Bronchial epithelial cell (primary cell): ENCODE measurements around the gene MDC1. TPM values are rescaled to one million over a fixed set of nuclear protein-coding genes. Genes with fewer than 3 reads are reported as not detected.

Experiments
- DNase-seq: peaks from one replicate; pipeline ENCODE4 v3.0.0-alpha.2; 2010; ENCODE audit warnings: low read depth
- FAIRE-seq: peaks from 2 replicates; lab custom pipeline; 2011; peaks lifted over from hg19 to GRCh38; lab: Jason Lieb, UNC
- H3K27me3 ChIP-seq: 2 replicates; pipeline ENCODE4 v1.5.1; 2011; ENCODE audit warnings: low read length; ENCODE audit not compliant: control insufficient read depth, insufficient read depth
- H3K36me3 ChIP-seq: 2 replicates; pipeline ENCODE4 v1.5.1; 2011; ENCODE audit warnings: low read length; ENCODE audit not compliant: control insufficient read depth, insufficient read depth
- H3K4me3 ChIP-seq: 2 replicates; pipeline ENCODE4 v1.5.1; 2011; ENCODE audit warnings: mild to moderate bottlenecking, low read depth, low read length, control low read depth
- total RNA-seq: library from RNA; depleted of rRNA; stranded (reverse); fragments of >200 nt; gene quantifications from 2 replicates; pipeline ENCODE4 v1.2.1, GENCODE V29; 2014
- TF ChIP-seq, protein P1 (sequence below): IDR thresholded peaks from 2 replicates; pipeline ENCODE4 v1.5.1; 2011; ENCODE audit warnings: mild to moderate bottlenecking, moderate library complexity, low read length, control low read depth, inconsistent platforms; ENCODE audit not compliant: insufficient read depth, severe bottlenecking

MDC1 gene
- total RNA-seq, 1 donor from 2014 or later: 2.4 TPM

DNA sequence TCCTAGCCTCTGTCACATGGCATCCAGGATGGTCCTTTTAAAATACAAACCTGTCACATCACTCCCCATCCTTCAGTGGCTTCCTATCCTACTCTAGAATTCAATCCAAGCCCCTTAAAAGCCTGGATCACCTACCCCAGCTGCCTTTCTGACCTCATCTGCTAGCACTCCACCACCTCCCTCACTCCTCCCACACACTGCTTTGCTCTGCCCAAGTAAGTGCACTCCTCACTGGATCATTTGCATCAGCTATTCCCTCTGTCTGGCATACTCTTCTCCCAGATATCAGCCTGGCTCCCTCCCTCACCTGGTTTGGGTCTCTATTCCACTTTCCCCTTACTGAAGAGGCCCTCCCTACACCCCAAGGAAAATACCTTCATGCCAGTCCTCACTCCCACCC lies 59.6 kb downstream of the MDC1 start:
- no peak for FAIRE-seq

DNA sequence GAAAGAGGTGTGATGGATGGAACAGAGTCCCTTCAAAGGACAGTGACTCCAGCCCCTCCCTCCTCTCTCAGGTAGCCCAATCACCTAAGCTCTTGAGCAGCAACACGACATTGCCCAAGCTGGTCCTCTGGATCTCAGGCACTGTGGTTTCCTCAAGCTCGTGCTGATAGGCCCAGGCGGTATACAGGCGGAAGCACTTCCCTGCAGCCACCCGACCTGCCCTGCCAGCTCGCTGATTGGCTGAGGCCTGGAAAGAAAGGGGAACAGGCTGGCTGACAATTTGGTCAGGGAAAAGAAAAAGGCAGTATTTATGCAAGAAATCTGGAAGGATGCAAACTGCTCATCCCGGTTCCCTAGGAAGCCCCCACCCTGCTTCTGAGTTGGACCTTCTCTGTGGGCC lies 60.6 kb downstream of the MDC1 start:
- no peaks in the 10 kb centered on the region for H3K27me3 ChIP-seq
- TF ChIP-seq, protein P1, sequence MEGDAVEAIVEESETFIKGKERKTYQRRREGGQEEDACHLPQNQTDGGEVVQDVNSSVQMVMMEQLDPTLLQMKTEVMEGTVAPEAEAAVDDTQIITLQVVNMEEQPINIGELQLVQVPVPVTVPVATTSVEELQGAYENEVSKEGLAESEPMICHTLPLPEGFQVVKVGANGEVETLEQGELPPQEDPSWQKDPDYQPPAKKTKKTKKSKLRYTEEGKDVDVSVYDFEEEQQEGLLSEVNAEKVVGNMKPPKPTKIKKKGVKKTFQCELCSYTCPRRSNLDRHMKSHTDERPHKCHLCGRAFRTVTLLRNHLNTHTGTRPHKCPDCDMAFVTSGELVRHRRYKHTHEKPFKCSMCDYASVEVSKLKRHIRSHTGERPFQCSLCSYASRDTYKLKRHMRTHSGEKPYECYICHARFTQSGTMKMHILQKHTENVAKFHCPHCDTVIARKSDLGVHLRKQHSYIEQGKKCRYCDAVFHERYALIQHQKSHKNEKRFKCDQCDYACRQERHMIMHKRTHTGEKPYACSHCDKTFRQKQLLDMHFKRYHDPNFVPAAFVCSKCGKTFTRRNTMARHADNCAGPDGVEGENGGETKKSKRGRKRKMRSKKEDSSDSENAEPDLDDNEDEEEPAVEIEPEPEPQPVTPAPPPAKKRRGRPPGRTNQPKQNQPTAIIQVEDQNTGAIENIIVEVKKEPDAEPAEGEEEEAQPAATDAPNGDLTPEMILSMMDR: no peak
- no peak overlapping the region for H3K4me3 ChIP-seq
- peaks cover 40% of the 10 kb centered on the region for H3K36me3 ChIP-seq
- DNase-seq (no peak), FAIRE-seq (no peak)

More for the DNA sequence above, 59.6 kb downstream of the MDC1 start:
- Histone ChIP-seq H3K4me3 (no peak overlapping the region), H3K36me3 (peaks cover 41% of the 10 kb centered on the region), H3K27me3 (no peaks in the 10 kb centered on the region)
- no peak for DNase-seq
- TF ChIP-seq, protein P1: no peak

DNA sequence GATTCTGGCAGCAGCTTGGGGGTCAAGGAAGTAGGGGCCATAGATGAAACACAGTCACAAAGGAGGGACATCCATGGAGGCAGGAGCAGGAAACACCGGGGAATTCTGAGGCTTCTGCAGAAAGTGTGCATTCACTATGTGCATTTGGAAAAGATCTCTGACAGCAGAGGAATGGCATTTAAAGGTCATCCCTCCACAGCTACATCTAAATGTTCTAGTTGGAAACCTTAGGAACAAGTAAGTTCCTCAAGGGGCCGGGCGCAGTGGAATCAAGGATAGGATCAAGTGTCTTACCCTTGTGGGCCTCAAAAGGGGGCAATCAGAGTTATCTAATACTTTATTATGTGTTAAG lies 61.4 kb downstream of the MDC1 start:
- FAIRE-seq: no peak
- TF ChIP-seq, protein P1: no peak
- H3K27me3 ChIP-seq: no peaks in the 10 kb centered on the region
- no peak for DNase-seq
- H3K4me3 ChIP-seq: no peak overlapping the region
- peaks cover 37% of the 10 kb centered on the region for H3K36me3 ChIP-seq

DNA sequence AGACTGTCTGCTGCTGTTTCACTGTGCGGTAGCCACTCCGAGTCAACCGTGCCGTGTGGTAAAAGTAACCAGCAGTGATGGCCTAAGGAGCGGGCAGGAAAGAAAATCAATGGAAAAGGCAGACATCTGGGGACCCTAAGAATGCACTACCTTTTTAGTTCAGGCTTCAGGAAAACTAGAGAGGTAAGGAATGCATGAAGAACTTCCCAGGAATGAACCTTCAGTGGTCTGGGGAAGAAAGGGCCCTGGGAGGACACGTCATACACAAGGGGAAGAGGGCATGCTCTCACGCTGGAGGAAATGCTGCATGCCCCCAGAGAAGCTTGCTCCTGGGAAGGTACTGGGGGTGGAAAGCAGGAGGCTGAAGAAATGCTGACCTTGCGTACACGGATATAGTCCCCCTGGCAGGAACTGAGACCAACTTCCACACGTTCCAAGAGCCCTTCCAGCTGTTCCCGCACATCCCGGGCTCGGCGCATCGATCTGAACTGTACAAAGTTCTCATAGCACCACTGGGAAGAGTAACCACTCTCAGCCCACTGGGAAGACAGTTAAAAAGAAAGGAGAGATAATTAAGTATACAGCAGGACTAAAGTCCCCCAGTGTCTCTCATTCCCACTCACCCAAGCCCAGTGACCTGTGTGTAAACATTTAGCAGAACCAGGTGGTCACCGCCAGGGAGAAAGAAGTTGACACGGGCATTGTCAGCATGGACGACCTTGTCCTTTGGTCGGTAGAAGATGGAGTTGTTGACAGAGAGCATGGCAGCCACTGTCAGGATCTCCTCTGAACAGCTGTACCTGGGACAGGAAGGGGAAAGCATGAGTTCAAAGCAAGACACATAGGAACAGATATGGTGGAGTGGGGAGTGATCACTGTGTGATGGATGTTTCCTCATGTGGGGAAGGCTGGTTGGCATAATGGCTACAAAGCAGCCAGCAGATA lies 62.0 kb downstream of the MDC1 start:
- peaks cover 35% of the 10 kb centered on the region for H3K36me3 ChIP-seq
- FAIRE-seq: no peak
- TF ChIP-seq, protein P1: no peak

DNA sequence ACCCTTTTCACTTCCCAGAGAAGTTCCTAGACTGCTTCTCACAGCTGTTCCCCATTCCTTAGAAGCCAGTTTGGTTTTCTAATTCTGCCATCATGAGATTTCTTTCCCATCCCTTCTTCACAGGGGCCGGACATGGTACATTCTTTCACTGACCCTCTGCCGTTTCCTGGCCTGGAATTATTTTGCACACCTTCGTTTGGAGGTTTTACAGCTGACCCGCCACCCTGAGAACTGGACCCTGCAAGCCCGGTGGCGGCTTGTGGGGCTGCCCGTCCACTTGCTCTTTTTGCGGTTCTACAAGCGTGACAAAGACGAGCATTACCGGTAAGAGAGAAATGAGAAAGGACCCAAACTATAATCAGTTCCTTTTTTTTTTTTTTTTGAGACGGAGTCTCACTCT lies 65.9 kb downstream of the MDC1 start:
- DNase-seq (no peak), FAIRE-seq (no peak)
- Histone ChIP-seq H3K27me3 (no peaks in the 10 kb centered on the region), H3K4me3 (no peak overlapping the region), H3K36me3 (peaks cover 19% of the 10 kb centered on the region)
- TF ChIP-seq, protein P1: no peak

More for the DNA sequence above, 62.0 kb downstream of the MDC1 start:
- Histone ChIP-seq H3K27me3 (no peaks in the 10 kb centered on the region), H3K4me3 (no peak overlapping the region)
- no peak for DNase-seq

Other genes starting within 250 kb of the MDC1 start
- 215 and 232 TPM in 2 replicates for gene HLA-E, start 227.8 kb downstream of the MDC1 start, total RNA-seq
- 21.9 and 35.2 TPM in 2 replicates for gene GNL1, start 160.8 kb downstream of the MDC1 start, total RNA-seq
- 1.9 and 2.1 TPM in 2 replicates for gene PRR3, start 160.0 kb downstream of the MDC1 start, total RNA-seq
- gene ABCF1, start 145.8 kb downstream of the MDC1 start, total RNA-seq: 31.9 and 35.1 TPM in 2 replicates
- gene PPP1R10, start 100.0 kb downstream of the MDC1 start, total RNA-seq: 10.5 and 18.3 TPM in 2 replicates
- gene MRPS18B, start 99.4 kb downstream of the MDC1 start, total RNA-seq: 62.1 and 64.0 TPM in 2 replicates
- 1.8 and 2.9 TPM in 2 replicates for gene ATAT1, start 90.4 kb downstream of the MDC1 start, total RNA-seq
- 1.8 and 2.7 TPM in 2 replicates for gene C6orf136, start 70.1 kb downstream of the MDC1 start, total RNA-seq
- gene DHX16, start 44.3 kb downstream of the MDC1 start, total RNA-seq: 38.4 and 44.3 TPM in 2 replicates
- gene PPP1R18, start 30.6 kb downstream of the MDC1 start, total RNA-seq: 26.0 and 32.6 TPM in 2 replicates
- gene NRM, start 26.3 kb downstream of the MDC1 start, total RNA-seq: 0.26 and 0.51 TPM in 2 replicates
- gene TUBB, start 3.1 kb upstream of the MDC1 start, total RNA-seq: 131 and 136 TPM in 2 replicates
- gene FLOT1, start 25.4 kb upstream of the MDC1 start, total RNA-seq: 15.1 and 20.0 TPM in 2 replicates
- 186 and 279 TPM in 2 replicates for gene IER3, start 27.3 kb upstream of the MDC1 start, total RNA-seq
- gene DDR1, start 167.2 kb upstream of the MDC1 start, total RNA-seq: 149 and 194 TPM in 2 replicates
- 10.0 and 10.6 TPM in 2 replicates for gene GTF2H4, start 190.9 kb upstream of the MDC1 start, total RNA-seq
- 24.6 and 26.3 TPM in 2 replicates for gene VARS2, start 197.0 kb upstream of the MDC1 start, total RNA-seq
- not detected in 2 replicates for gene SFTA2, start 214.9 kb upstream of the MDC1 start, total RNA-seq
- gene MUCL3, start 223.7 kb upstream of the MDC1 start, total RNA-seq: under 0.01 TPM in 1 of 2 replicates, not detected in the other